GM12878 (cell line): ENCODE results near the gene SLC4A5. TPM values are rescaled to one million over a fixed set of nuclear protein-coding genes. Genes with fewer than 3 reads are reported as not detected.

ENCODE experiments used
- ATAC-seq: fragments of 200-7000 bp; cut with Tn5 transposase; 3 replicates; pipeline ENCODE4 v1.9.1; 2020; ENCODE audit warnings: mild to moderate bottlenecking, moderate library complexity
- BruUV-seq: library from RNA; stranded (reverse); fragments of 400-500 nt; replicated peaks from 2 replicates; lab custom pipeline; 2021; lab: Mats Ljungman, UMichigan
- CTCF ChIA-PET: fragments of 300-600 bp; sonication (Branson Sonifier 250); formaldehyde crosslinking; extraction: SDS; loops from one replicate; lab custom pipeline; 2021; ENCODE audit warnings: inconsistent platforms; lab: Yijun Ruan, JAX
- POLR2A ChIA-PET: fragments of 350-600 bp; formaldehyde crosslinking; extraction: SDS; loops from one replicate; lab custom pipeline; 2021; ENCODE audit warnings: inconsistent platforms; lab: Charles Lee
- RAD21 ChIA-PET: fragments of 300-600 bp; sonication (Branson Sonifier 250); formaldehyde crosslinking; loops from one replicate; lab custom pipeline; 2023; ENCODE audit warnings: antibody characterized with exemption; ENCODE audit not compliant: unreplicated experiment; lab: Charles Lee
- SMC1A ChIA-PET: fragments of 300-600 bp; sonication (Branson Sonifier 250); formaldehyde crosslinking; loops from one replicate; lab custom pipeline; 2023; ENCODE audit not compliant: unreplicated experiment, uncharacterized antibody; lab: Charles Lee
- DNase-seq: peaks from one replicate; pipeline ENCODE4 v3.0.0-alpha.2; 2011; ENCODE audit warnings: low read depth, low spot score
- FAIRE-seq: peaks from 3 replicates; lab custom pipeline; 2011; peaks lifted over from hg19 to GRCh38; lab: Jason Lieb, UNC
- H2AFZ ChIP-seq: 2 replicates; pipeline ENCODE4 v1.6.0; 2011; ENCODE audit warnings: low read depth, low read length, control low read depth; ENCODE audit not compliant: control insufficient read depth
- H3K27ac ChIP-seq: 2 replicates; pipeline ENCODE4 v1.5.1; 2011; ENCODE audit warnings: control low read depth; ENCODE audit not compliant: control insufficient read depth, insufficient read depth
- H3K27me3 ChIP-seq, 2 experiments: replicated peaks in 1 of 2; 2 replicates each; pipeline versions ENCODE4 v1.6.0 to v1.6.1; 2011; ENCODE audit warnings: low read length in 1 of 2; ENCODE audit not compliant: control insufficient read depth in 2 of 2, insufficient read depth in 2 of 2
- H3K36me3 ChIP-seq, 2 experiments: 2 replicates each; pipeline ENCODE4 v1.5.1; 2011; ENCODE audit warnings: low read length in 1 of 2; ENCODE audit not compliant: control insufficient read depth in 2 of 2, insufficient read depth in 2 of 2
- H3K4me1 ChIP-seq: 2 replicates; pipeline ENCODE4 v1.6.1; 2011; ENCODE audit warnings: mild to moderate bottlenecking, low read length, moderate library complexity, mixed read lengths; ENCODE audit not compliant: control insufficient read depth, insufficient read depth
- H3K4me2 ChIP-seq: 2 replicates; pipeline ENCODE4 v1.6.0; 2011; ENCODE audit warnings: control low read depth; ENCODE audit not compliant: control insufficient read depth, insufficient read depth
- H3K4me3 ChIP-seq: fragments of 200-600 bp; sonication (generic); 2 replicates; pipeline ENCODE4 v1.5.1; 2016
- H3K79me2 ChIP-seq: 2 replicates; pipeline ENCODE4 v1.6.0; 2011; ENCODE audit warnings: low read length; ENCODE audit not compliant: control insufficient read depth, insufficient read depth
- H3K9ac ChIP-seq: 2 replicates; pipeline ENCODE4 v1.8.0; 2011; ENCODE audit warnings: low read length, control low read depth, mixed read lengths; ENCODE audit not compliant: control insufficient read depth, insufficient read depth
- H3K9me3 ChIP-seq: replicated peaks from 3 replicates; pipeline ENCODE4 v1.5.1; 2011; ENCODE audit warnings: mild to moderate bottlenecking, low read length; ENCODE audit not compliant: control insufficient read depth, insufficient read depth
- H4K20me1 ChIP-seq: 2 replicates; pipeline ENCODE4 v1.6.0; 2011; ENCODE audit not compliant: control insufficient read depth, insufficient read depth
- BCLAF1 ChIP-seq: fragments of 450-650 bp; IDR thresholded peaks from 2 replicates; pipeline ENCODE4 v1.6.1; 2017; ENCODE audit warnings: antibody characterized with exemption, mild to moderate bottlenecking, moderate library complexity
- CHD4 ChIP-seq: fragments of 200-600 bp; sonication (generic); IDR thresholded peaks from 2 replicates; pipeline ENCODE4 v1.6.1; 2016; ENCODE audit warnings: mild to moderate bottlenecking
- EED ChIP-seq: sonication (generic); IDR thresholded peaks from 2 replicates; pipeline ENCODE4 v1.6.1; 2016; ENCODE audit warnings: antibody characterized with exemption, low read depth
- EZH2 ChIP-seq: IDR thresholded peaks from 2 replicates; pipeline ENCODE4 v1.6.1; 2012; ENCODE audit warnings: low read depth, mild to moderate bottlenecking, control low read depth, inconsistent platforms, low read length, borderline replicate concordance; ENCODE audit not compliant: control insufficient read depth
- HSF1 ChIP-seq: fragments of 150-350 bp; IDR thresholded peaks from 2 replicates; pipeline ENCODE4 v1.6.1; 2014; ENCODE audit warnings: mild to moderate bottlenecking, low read depth, low read length
- NBN ChIP-seq: fragments of 450-650 bp; IDR thresholded peaks from 2 replicates; pipeline ENCODE4 v1.6.1; 2016
- NR2C1 ChIP-seq: fragments of 450-650 bp; IDR thresholded peaks from 2 replicates; pipeline ENCODE4 v1.6.1; 2017; ENCODE audit warnings: antibody characterized with exemption, mild to moderate bottlenecking, moderate library complexity
- POLR2AphosphoS5 ChIP-seq: IDR thresholded peaks from 2 replicates; pipeline ENCODE4 v1.6.1; 2011; ENCODE audit warnings: mild to moderate bottlenecking, low read length, inconsistent platforms
- RAD21 ChIP-seq: IDR thresholded peaks from 2 replicates; pipeline ENCODE4 v1.6.1; 2011; ENCODE audit warnings: mild to moderate bottlenecking, low read depth, low read length, moderate library complexity; ENCODE audit not compliant: insufficient read depth
- RBBP5 ChIP-seq: fragments of 200-600 bp; sonication (generic); conservative IDR thresholded peaks from 2 replicates; pipeline ENCODE4 v1.6.1; 2016
- ZBED1 ChIP-seq: IDR thresholded peaks from 2 replicates; pipeline ENCODE4 v1.6.1; 2016; ENCODE audit warnings: borderline replicate concordance
- ZSCAN29 ChIP-seq: fragments of 450-650 bp; IDR thresholded peaks from 2 replicates; pipeline ENCODE4 v1.6.1; 2017; ENCODE audit warnings: mild to moderate bottlenecking, moderate library complexity
- WGBS: methylation state at CpG from one replicate; pipeline ENCODE4 v1.1.6; 2016; ENCODE audit warnings: low lambda C conversion rate; ENCODE audit not compliant: insufficient replicate concordance, insufficient coverage; ENCODE audit errors: missing lambda C conversion rate; 5-methylcytosine and 5-hydroxymethylcytosine counted together
- in situ Hi-C: fragments of 300-500 bp; cut with MboI; formaldehyde crosslinking; loops from 9 replicates; pipeline ENCODE4 v1.14.3; 2018; ENCODE audit warnings: mixed read lengths
- intact Hi-C: fragments of 100-400 bp; cut with micrococcal nuclease; formaldehyde crosslinking; loops from one replicate; pipeline ENCODE4 v1.14.2; 2022; ENCODE audit not compliant: unreplicated experiment
- polyA plus RNA-seq, 11 experiments: library from polyadenylated mRNA; depleted of rRNA in 4 of 11; unstranded in 6 of 11; stranded (reverse) in 5 of 11; fragments of >200 nt; fragmentation: Nextera tagmentation in 4 of 11; fragmentation: Illumina TruSeq in 1 of 11; extraction: Ambion mirVana in 4 of 11; extraction: Trizol in 1 of 11; gene quantifications; 1 replicate in 1 of 11; 2 replicates in 10 of 11; pipeline versions ENCODE4 v1.2.1 to v1.2.3, GENCODE V29; 2011 to 2016; ENCODE audit warnings: inconsistent platforms in 2 of 11, missing spikeins in 2 of 11, low read depth in 1 of 11
- total RNA-seq, 4 experiments: library from RNA; depleted of rRNA in 3 of 4; stranded (reverse); fragments of >200 nt in 3 of 4; fragmentation: Illumina TruSeq in 1 of 4; extraction: Trizol in 1 of 4; gene quantifications; 2 replicates each; pipeline versions ENCODE4 v1.2.1 to v1.2.3, GENCODE V29; 2013 to 2021

SLC4A5 gene
- total and polyA plus RNA-seq, 10 of the 15 experiments (the other 5 are each of a cell fraction or from before 2014, with no cell fraction given): 0.15 to 4.7 (median 1.6) TPM

- no peak for TF ChIP-seq BCLAF1
- TF ChIP-seq EZH2: no peak
- no peak for TF ChIP-seq CHD4
Measured at GRCh38 chr2:74194799-74195198, 148.4 kb downstream of the SLC4A5 start (continued).

- 43% methylated on average over 6 of the region's 6 CpGs for WGBS
- no peak overlapping the region for H3K4me2 ChIP-seq
- no peak for FAIRE-seq
Measured at GRCh38 chr2:74191596-74192380, 151.4 kb downstream of the SLC4A5 start.

More at GRCh38 chr2:74191596-74192380, 151.4 kb downstream of the SLC4A5 start:
- ChIA-PET CTCF (interaction anchor here (0.5 to 2.3 kb wide), 13 partner anchors 9 to 161 kb away, joined by 3 to 12 read pairs (median 4); partner anchors contain the start of gene MOB1A), SMC1A (interaction anchor here (0.6 to 2.3 kb wide), 13 partner anchors 8 to 141 kb away, joined by 3 to 14 read pairs (median 5); partner anchors contain the start of gene MOB1A), POLR2A (interaction anchor here (1.1 to 2.7 kb wide), 5 partner anchors 7 to 14 kb away, joined by 3 to 12 read pairs (median 7); partner anchors contain the start of gene MOB1A), RAD21 (interaction anchor here (0.9 to 2.8 kb wide), 9 partner anchors 8 to 49 kb away, joined by 3 to 12 read pairs (median 4); partner anchors contain the start of genes BOLA3 and MOB1A)
- no peak overlapping the region for H3K9ac ChIP-seq
- no peak for ATAC-seq
- no peak for DNase-seq
- peaks cover 9% of the 10 kb centered on the region for H3K4me1 ChIP-seq
- no peak overlapping the region for H2AFZ ChIP-seq
- no TSS peak for BruUV-seq
- in situ Hi-C loops: no loop called here
- H4K20me1 ChIP-seq: no peaks in the 10 kb centered on the region
- H3K79me2 ChIP-seq: no peaks in the 10 kb centered on the region
- intact Hi-C loops: no loop called here
- no peaks in the 10 kb centered on the region for H3K27me3 ChIP-seq
- H3K27ac ChIP-seq: no peak overlapping the region
- no peak overlapping the region for H3K4me3 ChIP-seq
- no peaks in the 10 kb centered on the region for H3K9me3 ChIP-seq
- TF ChIP-seq RBBP5 (no peak), ZSCAN29 (no peak), EED (no peak), POLR2AphosphoS5 (no peak), NR2C1 (no peak), HSF1 (no peak), CHD4 (no peak), NBN (no peak), ZBED1 (no peak), RAD21 (no peak)
- H3K36me3 ChIP-seq: no peaks in the 10 kb centered on the region
